ENCODE data around the gene PPIH.

GRCh38 chr1:42689912-42690311 is 31.7 kb downstream of the PPIH start:
- TF ChIP-seq PRDM10 (CRISPR knock-in tag; IDR thresholded peaks at IDR 0.05; ENCODE audit: low read depth) = no peak
- no peak for TF ChIP-seq STAT6 (CRISPR knock-in tag; IDR thresholded peaks at IDR 0.05; ENCODE audit: borderline replicate concordance)
- TF ChIP-seq SP2 (CRISPR knock-in tag; IDR thresholded peaks at IDR 0.05) = no peak
- no peak for TF ChIP-seq ATAD3A (CRISPR knock-in tag; IDR thresholded peaks at IDR 0.05)
- TF ChIP-seq ZNF670 (CRISPR knock-in tag; IDR thresholded peaks at IDR 0.05; ENCODE audit: borderline replicate concordance) = no peak
- TF ChIP-seq MEIS1 (CRISPR knock-in tag; IDR thresholded peaks at IDR 0.05; ENCODE audit: borderline replicate concordance) = no peak
- TF ChIP-seq FOXA1 (IDR thresholded peaks at IDR 0.05) = no peak
- TF ChIP-seq FOXA1 (CRISPR knock-in tag; IDR thresholded peaks at IDR 0.05) = no peak
- TF ChIP-seq CSRNP2 (CRISPR knock-in tag; conservative IDR thresholded peaks at IDR 0.05; ENCODE audit: low read depth) = no peak
- no peak for TF ChIP-seq RXRA (CRISPR knock-in tag; IDR thresholded peaks at IDR 0.05)
- TF ChIP-seq CTCF (CRISPR knock-in tag; IDR thresholded peaks at IDR 0.05) = no peak
